ENCODE measurements around the gene PIK3AP1.
"Not testable (repeated sequence)": the region's sequence is repeated elsewhere in the genome, so short reads cannot be mapped to it uniquely, and the experiment has no call there.

PIK3AP1 gene

GRCh38 chr10:96685306-96685705 is 35.0 kb downstream of the PIK3AP1 start:
- no peak for DNase-seq (ENCODE audit: low read depth)
- in situ Hi-C loops (cut with HindIII; ENCODE audit: low sequenced_read_pairs): no loop called here
- TF ChIP-seq CTCF (IDR thresholded peaks at IDR 0.05; ENCODE audit: low read depth, low read length, missing control alignments): no peak
- no peak overlapping the region for H3K4me3 ChIP-seq (ENCODE audit: low read depth, low read length)

GRCh38 chr10:96684826-96685225 is 35.5 kb downstream of the PIK3AP1 start:
- DNase-seq (ENCODE audit: low read depth): no peak
- no peak for TF ChIP-seq CTCF (IDR thresholded peaks at IDR 0.05; ENCODE audit: low read depth, low read length, missing control alignments)
- H3K4me3 ChIP-seq (ENCODE audit: low read depth, low read length): no peak overlapping the region
- in situ Hi-C loops (cut with HindIII; ENCODE audit: low sequenced_read_pairs): no loop called here

GRCh38 chr10:96683710-96684109 is 36.6 kb downstream of the PIK3AP1 start:
- in situ Hi-C loops (cut with HindIII; ENCODE audit: low sequenced_read_pairs): no loop called here
- DNase-seq (ENCODE audit: low read depth): no peak
- TF ChIP-seq CTCF (IDR thresholded peaks at IDR 0.05; ENCODE audit: low read depth, low read length, missing control alignments): no peak
- no peak overlapping the region for H3K4me3 ChIP-seq (ENCODE audit: low read depth, low read length)

- in situ Hi-C loops (cut with HindIII; ENCODE audit: low sequenced_read_pairs): no loop called here
- DNase-seq (ENCODE audit: low read depth): peak; percentile 49
- H3K4me3 ChIP-seq (ENCODE audit: low read depth, low read length): no peak overlapping the region
- no peak for TF ChIP-seq CTCF (IDR thresholded peaks at IDR 0.05; ENCODE audit: low read depth, low read length, missing control alignments)
These were observed 37.2 kb downstream of the PIK3AP1 start for GRCh38 chr10:96683065-96683464.

GRCh38 chr10:96681524-96681923 is 38.8 kb downstream of the PIK3AP1 start:
- H3K4me3 ChIP-seq (ENCODE audit: low read depth, low read length): no peak overlapping the region
- no peak for DNase-seq (ENCODE audit: low read depth)
- in situ Hi-C loops (cut with HindIII; ENCODE audit: low sequenced_read_pairs): no loop called here
- TF ChIP-seq CTCF (IDR thresholded peaks at IDR 0.05; ENCODE audit: low read depth, low read length, missing control alignments): no peak

- in situ Hi-C loops (cut with HindIII; ENCODE audit: low sequenced_read_pairs); H3K4me3 ChIP-seq (ENCODE audit: low read depth, low read length); DNase-seq (ENCODE audit: low read depth): not testable (repeated sequence)
These were observed 39.9 kb downstream of the PIK3AP1 start for GRCh38 chr10:96680463-96680862.

GRCh38 chr10:96678725-96679124 is 41.6 kb downstream of the PIK3AP1 start:
- no peak for DNase-seq (ENCODE audit: low read depth)
- in situ Hi-C loops (cut with HindIII; ENCODE audit: low sequenced_read_pairs): no loop called here
- TF ChIP-seq CTCF (IDR thresholded peaks at IDR 0.05; ENCODE audit: low read depth, low read length, missing control alignments): no peak
- no peak overlapping the region for H3K4me3 ChIP-seq (ENCODE audit: low read depth, low read length)

Data from astrocyte of the cerebellum (primary cell).